ENCODE results near the gene GNAS. TPM values are rescaled to one million over a fixed set of nuclear protein-coding genes. Genes with fewer than 3 reads are reported as not detected.

GNAS gene
- total RNA-seq, 3 donors from 2014 or later: 448 to 714 (median 570) TPM

GRCh38 chr20:58810879-58811250 is 41.7 kb upstream of the GNAS start:
- H3K27ac ChIP-seq: no peak overlapping the region
- no peaks in the 10 kb centered on the region for H3K36me3 ChIP-seq
- H3K4me1 ChIP-seq: no peaks in the 10 kb centered on the region
- no peak for DNase-seq (ENCODE audit: low spot score in 2 of 2)
- peaks cover 0 to 18% of the 10 kb centered on the region in 2 donors for H3K27me3 ChIP-seq
- intact Hi-C loops (cut with DNase I; ENCODE audit: low total_unique reads): no loop called here
- no peaks in the 10 kb centered on the region for H3K9me3 ChIP-seq
- no peak overlapping the region for H3K4me3 ChIP-seq
- TF ChIP-seq POLR2A (IDR thresholded peaks at IDR 0.05) (no peak), POLR2AphosphoS5 (IDR thresholded peaks at IDR 0.05) (no peak)
- TF ChIP-seq, protein P1, sequence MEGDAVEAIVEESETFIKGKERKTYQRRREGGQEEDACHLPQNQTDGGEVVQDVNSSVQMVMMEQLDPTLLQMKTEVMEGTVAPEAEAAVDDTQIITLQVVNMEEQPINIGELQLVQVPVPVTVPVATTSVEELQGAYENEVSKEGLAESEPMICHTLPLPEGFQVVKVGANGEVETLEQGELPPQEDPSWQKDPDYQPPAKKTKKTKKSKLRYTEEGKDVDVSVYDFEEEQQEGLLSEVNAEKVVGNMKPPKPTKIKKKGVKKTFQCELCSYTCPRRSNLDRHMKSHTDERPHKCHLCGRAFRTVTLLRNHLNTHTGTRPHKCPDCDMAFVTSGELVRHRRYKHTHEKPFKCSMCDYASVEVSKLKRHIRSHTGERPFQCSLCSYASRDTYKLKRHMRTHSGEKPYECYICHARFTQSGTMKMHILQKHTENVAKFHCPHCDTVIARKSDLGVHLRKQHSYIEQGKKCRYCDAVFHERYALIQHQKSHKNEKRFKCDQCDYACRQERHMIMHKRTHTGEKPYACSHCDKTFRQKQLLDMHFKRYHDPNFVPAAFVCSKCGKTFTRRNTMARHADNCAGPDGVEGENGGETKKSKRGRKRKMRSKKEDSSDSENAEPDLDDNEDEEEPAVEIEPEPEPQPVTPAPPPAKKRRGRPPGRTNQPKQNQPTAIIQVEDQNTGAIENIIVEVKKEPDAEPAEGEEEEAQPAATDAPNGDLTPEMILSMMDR (IDR thresholded peaks at IDR 0.05): no peak

DNA sequence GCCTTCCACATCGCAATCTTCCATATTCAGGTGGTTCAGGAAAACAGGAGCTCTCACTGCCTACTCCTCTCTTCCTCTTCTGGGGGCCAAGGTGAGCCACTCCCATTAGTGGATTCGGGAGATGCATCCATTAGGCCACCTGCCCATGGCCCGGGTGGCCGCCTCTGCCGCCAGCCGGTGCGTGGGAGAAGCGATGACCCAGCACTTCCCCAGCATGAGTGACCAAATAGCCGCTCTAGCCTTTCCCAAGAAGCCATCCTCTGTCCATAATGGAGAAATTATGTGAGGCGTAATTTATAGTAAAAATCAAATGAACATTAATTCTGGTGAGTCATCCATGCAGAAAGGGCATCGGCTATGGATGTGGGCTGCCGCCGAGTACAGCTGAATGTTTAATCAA is 41.2 kb upstream of the GNAS start:
- H3K9me3 ChIP-seq: no peaks in the 10 kb centered on the region
- no peaks in the 10 kb centered on the region for H3K4me1 ChIP-seq
- H3K36me3 ChIP-seq: no peaks in the 10 kb centered on the region
- DNase-seq (ENCODE audit: low spot score in 2 of 2): no peak
- intact Hi-C loops (cut with DNase I; ENCODE audit: low total_unique reads): no loop called here
- H3K27me3 ChIP-seq: peaks cover 0 to 18% of the 10 kb centered on the region in 2 donors
- H3K4me3 ChIP-seq: no peak overlapping the region
- TF ChIP-seq POLR2A (IDR thresholded peaks at IDR 0.05): no peak
- TF ChIP-seq, protein P1 (IDR thresholded peaks at IDR 0.05): no peak
- TF ChIP-seq POLR2AphosphoS5 (IDR thresholded peaks at IDR 0.05): no peak
- H3K27ac ChIP-seq: no peak overlapping the region

DNA sequence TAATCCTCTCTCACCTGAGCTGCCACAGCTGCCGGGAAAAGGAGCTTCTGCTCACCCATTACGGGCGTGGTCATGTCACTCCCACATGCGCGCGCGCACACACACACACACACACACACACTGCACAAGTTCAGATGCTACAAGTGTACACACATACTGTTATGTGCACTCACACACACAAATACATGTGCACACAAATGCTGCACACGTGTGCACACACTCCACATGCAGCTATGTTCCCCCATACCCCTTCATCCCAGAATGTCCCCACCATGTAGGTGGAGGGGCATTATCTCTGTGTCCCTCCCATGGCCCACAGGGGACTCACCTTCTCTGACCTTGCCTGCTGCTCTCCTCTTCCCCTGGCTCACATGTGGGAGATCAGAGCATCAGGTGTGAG is 39.1 kb upstream of the GNAS start:
- no peaks in the 10 kb centered on the region for H3K36me3 ChIP-seq
- H3K27ac ChIP-seq: no peak overlapping the region
- no peak for DNase-seq (ENCODE audit: low spot score in 2 of 2)
- H3K9me3 ChIP-seq: no peaks in the 10 kb centered on the region
- no peaks in the 10 kb centered on the region for H3K4me1 ChIP-seq
- no peak overlapping the region for H3K4me3 ChIP-seq
- TF ChIP-seq, protein P1 (IDR thresholded peaks at IDR 0.05): no peak
- TF ChIP-seq POLR2A (IDR thresholded peaks at IDR 0.05) (no peak), POLR2AphosphoS5 (IDR thresholded peaks at IDR 0.05) (no peak)
- intact Hi-C loops (cut with DNase I; ENCODE audit: low total_unique reads): no loop called here
- peaks cover 0 to 14% of the 10 kb centered on the region in 2 donors for H3K27me3 ChIP-seq

GRCh38 chr20:58815448-58815847 is 37.1 kb upstream of the GNAS start:
- H3K27ac ChIP-seq: no peak overlapping the region
- DNase-seq (ENCODE audit: low spot score in 2 of 2): no peak
- H3K4me1 ChIP-seq: no peaks in the 10 kb centered on the region
- TF ChIP-seq POLR2A (IDR thresholded peaks at IDR 0.05): no peak
- TF ChIP-seq POLR2AphosphoS5 (IDR thresholded peaks at IDR 0.05): no peak
- TF ChIP-seq, protein P1 (IDR thresholded peaks at IDR 0.05): no peak
- no peaks in the 10 kb centered on the region for H3K9me3 ChIP-seq
- no peak overlapping the region for H3K4me3 ChIP-seq
- intact Hi-C loops (cut with DNase I; ENCODE audit: low total_unique reads): no loop called here
- peaks cover 0 to 14% of the 10 kb centered on the region in 2 donors for H3K27me3 ChIP-seq
- H3K36me3 ChIP-seq: no peaks in the 10 kb centered on the region

- no peak overlapping the region for H3K4me3 ChIP-seq
- TF ChIP-seq POLR2A (IDR thresholded peaks at IDR 0.05) (no peak), POLR2AphosphoS5 (IDR thresholded peaks at IDR 0.05) (no peak)
- TF ChIP-seq, protein P1 (IDR thresholded peaks at IDR 0.05): no peak
- H3K27me3 ChIP-seq: peaks cover 0 to 11% of the 10 kb centered on the region in 2 donors
- H3K27ac ChIP-seq: no peak overlapping the region
- H3K36me3 ChIP-seq: no peaks in the 10 kb centered on the region
- no peaks in the 10 kb centered on the region for H3K9me3 ChIP-seq
- intact Hi-C loops (cut with DNase I; ENCODE audit: low total_unique reads): no loop called here
- no peaks in the 10 kb centered on the region for H3K4me1 ChIP-seq
- DNase-seq (ENCODE audit: low spot score in 2 of 2): no peak
These were observed 36.5 kb upstream of the GNAS start for GRCh38 chr20:58816051-58816450.
